Measurements from ENCODE around the gene SPEN. TPM values are rescaled to one million over a fixed set of nuclear protein-coding genes. Genes with fewer than 3 reads are reported as not detected.
"Not testable (repeated sequence)": the region's sequence is repeated elsewhere in the genome, so short reads cannot be mapped to it uniquely, and the experiment has no call there.

The SPEN gene
- total RNA-seq, 1 donor from 2014 or later, result 39.4 TPM

DNA sequence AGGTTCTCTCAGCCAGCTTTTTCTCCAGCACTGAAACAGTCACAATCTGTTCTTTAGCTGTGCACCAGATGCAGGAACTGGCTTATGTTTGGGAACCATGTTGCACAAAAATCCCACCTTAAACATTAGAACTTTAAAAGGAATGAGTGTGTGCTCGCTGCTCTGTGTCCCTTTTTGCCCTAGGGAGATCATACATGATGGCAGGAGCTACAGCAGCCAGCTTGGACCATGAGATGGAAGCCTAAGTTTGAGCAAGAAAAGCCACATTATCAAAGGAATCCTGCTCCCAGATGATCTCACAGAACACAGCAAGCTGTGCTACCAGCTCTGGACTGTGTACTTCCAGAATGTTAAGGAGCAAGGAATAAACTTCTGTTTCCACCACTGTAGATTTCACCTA is 124.9 kb downstream of the SPEN start:
- TF ChIP-seq, protein P1, sequence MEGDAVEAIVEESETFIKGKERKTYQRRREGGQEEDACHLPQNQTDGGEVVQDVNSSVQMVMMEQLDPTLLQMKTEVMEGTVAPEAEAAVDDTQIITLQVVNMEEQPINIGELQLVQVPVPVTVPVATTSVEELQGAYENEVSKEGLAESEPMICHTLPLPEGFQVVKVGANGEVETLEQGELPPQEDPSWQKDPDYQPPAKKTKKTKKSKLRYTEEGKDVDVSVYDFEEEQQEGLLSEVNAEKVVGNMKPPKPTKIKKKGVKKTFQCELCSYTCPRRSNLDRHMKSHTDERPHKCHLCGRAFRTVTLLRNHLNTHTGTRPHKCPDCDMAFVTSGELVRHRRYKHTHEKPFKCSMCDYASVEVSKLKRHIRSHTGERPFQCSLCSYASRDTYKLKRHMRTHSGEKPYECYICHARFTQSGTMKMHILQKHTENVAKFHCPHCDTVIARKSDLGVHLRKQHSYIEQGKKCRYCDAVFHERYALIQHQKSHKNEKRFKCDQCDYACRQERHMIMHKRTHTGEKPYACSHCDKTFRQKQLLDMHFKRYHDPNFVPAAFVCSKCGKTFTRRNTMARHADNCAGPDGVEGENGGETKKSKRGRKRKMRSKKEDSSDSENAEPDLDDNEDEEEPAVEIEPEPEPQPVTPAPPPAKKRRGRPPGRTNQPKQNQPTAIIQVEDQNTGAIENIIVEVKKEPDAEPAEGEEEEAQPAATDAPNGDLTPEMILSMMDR (IDR thresholded peaks at IDR 0.05), result no peak
- peaks cover 13% of the 10 kb centered on the region for H3K36me3 Mint-ChIP-seq (ENCODE audit: low read depth)
- no peak overlapping the region for H3K4me3 Mint-ChIP-seq (ENCODE audit: unreplicated experiment)
- peaks cover 27% of the 10 kb centered on the region for H3K4me1 Mint-ChIP-seq (ENCODE audit: low read depth)
- no peak for DNase-seq (ENCODE audit: low spot score)
- H3K9me3 Mint-ChIP-seq (ENCODE audit: low read depth), result no peaks in the 10 kb centered on the region
- H3K27ac Mint-ChIP-seq (ENCODE audit: unreplicated experiment), result no peak overlapping the region
- H3K27me3 Mint-ChIP-seq (ENCODE audit: low read depth), result no peaks in the 10 kb centered on the region

DNA sequence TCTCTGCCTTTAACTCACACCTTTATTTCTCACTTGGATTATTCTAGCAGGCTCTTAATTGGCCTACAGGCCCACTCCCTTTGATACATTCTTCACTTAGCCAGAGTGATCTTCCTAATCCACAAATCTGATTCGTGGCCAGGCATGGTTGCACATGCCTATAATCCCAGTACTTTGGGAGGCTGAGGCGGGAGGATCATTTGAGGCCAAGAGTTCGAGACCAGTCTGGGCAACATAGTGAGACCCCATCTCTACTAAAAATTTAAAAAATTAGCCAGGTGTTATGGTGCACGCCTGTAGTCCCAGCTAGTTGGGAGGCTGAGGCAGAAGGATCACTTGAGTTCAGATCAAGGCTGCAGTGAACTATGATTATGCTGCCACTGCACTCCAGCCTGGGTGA is 126.3 kb downstream of the SPEN start:
- H3K9me3 Mint-ChIP-seq (ENCODE audit: low read depth), result no peaks in the 10 kb centered on the region
- H3K4me3 Mint-ChIP-seq (ENCODE audit: unreplicated experiment), result no peak overlapping the region
- no peak for DNase-seq (ENCODE audit: low spot score)
- TF ChIP-seq, protein P1 (IDR thresholded peaks at IDR 0.05), result no peak
- no peak overlapping the region for H3K27ac Mint-ChIP-seq (ENCODE audit: unreplicated experiment)
- H3K27me3 Mint-ChIP-seq (ENCODE audit: low read depth), result no peaks in the 10 kb centered on the region
- peaks cover 9% of the 10 kb centered on the region for H3K36me3 Mint-ChIP-seq (ENCODE audit: low read depth)
- peaks cover 25% of the 10 kb centered on the region for H3K4me1 Mint-ChIP-seq (ENCODE audit: low read depth)

DNA sequence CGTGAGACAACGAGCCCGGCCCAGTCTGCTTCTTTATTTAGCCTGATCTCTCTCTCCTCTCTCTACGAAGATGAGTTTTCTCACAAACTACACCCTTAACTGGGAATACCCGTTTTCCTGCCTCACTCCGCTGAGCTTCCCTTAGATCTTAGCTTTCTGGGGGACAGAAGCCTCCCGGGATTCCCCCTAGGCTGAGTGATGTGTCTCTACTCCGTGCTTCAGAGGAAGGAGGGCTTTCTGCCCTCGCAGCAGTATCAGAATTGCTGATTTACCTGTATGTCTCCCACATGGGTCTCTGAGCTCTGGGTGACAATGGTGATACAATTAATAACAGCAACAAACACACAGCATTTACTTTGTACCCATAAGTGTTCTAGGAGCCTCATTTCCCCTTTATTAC is 127.3 kb downstream of the SPEN start:
- Mint-ChIP-seq H3K4me3 (ENCODE audit: unreplicated experiment) (peak overlapping the region; percentile 75), H3K4me1 (ENCODE audit: low read depth) (peaks cover 25% of the 10 kb centered on the region), H3K36me3 (ENCODE audit: low read depth) (peaks cover 9% of the 10 kb centered on the region), H3K9me3 (ENCODE audit: low read depth) (no peaks in the 10 kb centered on the region), H3K27me3 (ENCODE audit: low read depth) (no peaks in the 10 kb centered on the region), H3K27ac (ENCODE audit: unreplicated experiment) (peak overlapping the region; percentile 66)
- no peak for DNase-seq (ENCODE audit: low spot score)
- TF ChIP-seq, protein P1 (IDR thresholded peaks at IDR 0.05), result no peak

DNA sequence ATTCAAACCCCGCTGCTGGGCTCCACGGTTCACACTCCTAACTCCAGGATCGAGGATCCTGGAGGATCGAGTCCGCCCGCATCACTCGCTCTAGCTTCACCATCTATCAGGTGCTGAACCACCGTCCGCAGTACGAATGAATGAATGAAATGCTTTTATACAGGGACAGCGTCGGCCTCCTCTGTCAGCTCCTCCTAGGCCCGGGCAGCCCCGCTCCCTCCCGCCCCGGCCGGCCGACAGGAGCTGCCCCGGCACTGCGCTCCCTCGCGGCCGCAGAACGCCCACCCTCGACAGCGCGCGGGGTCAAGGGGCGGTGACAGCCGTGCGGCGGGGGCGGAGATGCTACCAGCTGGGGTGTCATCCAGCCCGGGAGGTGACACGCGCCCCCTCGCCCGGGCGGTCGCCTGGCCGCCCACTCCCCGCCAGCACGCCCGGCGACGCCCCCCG is 127.9 kb downstream of the SPEN start:
- Mint-ChIP-seq H3K9me3 (ENCODE audit: low read depth) (no peaks in the 10 kb centered on the region), H3K4me3 (ENCODE audit: unreplicated experiment) (peak overlapping the region; percentile 75), H3K27me3 (ENCODE audit: low read depth) (no peaks in the 10 kb centered on the region), H3K4me1 (ENCODE audit: low read depth) (peaks cover 25% of the 10 kb centered on the region), H3K36me3 (ENCODE audit: low read depth) (peaks cover 8% of the 10 kb centered on the region), H3K27ac (ENCODE audit: unreplicated experiment) (peak overlapping the region; percentile 66)
- TF ChIP-seq, protein P1 (IDR thresholded peaks at IDR 0.05), result peak; percentile 62
- no peak for DNase-seq (ENCODE audit: low spot score)

DNA sequence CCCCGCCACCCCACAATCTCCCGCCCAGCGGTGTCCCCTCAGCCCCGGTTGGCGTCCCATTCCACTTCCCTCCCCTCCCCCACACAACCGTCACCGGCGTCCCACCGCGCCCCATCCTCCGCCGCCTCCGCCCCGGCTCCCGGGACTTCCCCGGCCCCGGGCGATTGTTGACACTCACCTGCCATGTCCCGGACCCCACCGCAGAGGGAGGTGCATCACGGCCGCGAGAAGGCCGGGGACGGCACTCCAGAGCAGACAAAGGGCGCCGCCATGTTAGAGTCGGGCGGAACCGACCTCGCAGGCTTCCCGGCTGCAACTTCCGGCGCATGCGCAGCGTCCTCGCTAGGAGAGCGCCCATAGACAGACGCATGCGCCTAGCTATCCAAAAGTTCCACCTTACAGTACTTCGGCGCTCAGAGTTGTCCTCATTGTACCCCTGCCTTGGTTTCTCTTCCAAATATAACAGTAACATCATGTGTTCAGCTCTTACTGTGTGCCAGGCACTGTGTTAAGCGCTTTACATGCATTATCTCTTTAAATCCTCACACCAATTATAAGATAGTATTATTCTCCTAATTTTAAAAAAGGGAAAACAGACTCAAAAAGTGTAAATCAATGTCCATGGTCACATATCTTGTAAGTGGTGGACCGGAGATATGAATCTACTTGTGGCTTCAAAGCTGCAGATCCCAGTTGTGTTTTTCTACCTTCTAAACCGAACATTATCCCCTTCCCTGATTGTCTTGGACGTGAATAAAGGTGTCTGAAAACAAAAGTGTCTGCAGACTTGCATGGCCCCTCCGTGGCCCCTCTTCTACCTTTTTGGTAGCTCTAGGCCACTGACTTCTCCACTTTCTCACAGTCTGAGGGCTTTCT is 128.5 kb downstream of the SPEN start, which contains the start of gene ZBTB17:
TSS of gene ZBTB17 (minus strand) at position 297 of the 876 bp plus-strand sequence. CDS start 27,606 bp downstream, outside the sequence.
- DNase-seq (ENCODE audit: low spot score), result peak; percentile 98
- H3K27me3 Mint-ChIP-seq (ENCODE audit: low read depth), result no peaks in the 10 kb centered on the region
- H3K4me3 Mint-ChIP-seq (ENCODE audit: unreplicated experiment), result peak within 1 kb of the TSS; percentile 82
- H3K36me3 Mint-ChIP-seq (ENCODE audit: low read depth), result peaks cover 8% of the 10 kb centered on the region
- no peaks in the 10 kb centered on the region for H3K9me3 Mint-ChIP-seq (ENCODE audit: low read depth)
- TF ChIP-seq, protein P1 (IDR thresholded peaks at IDR 0.05), result peak; percentile 31
- peaks cover 25% of the 10 kb centered on the region for H3K4me1 Mint-ChIP-seq (ENCODE audit: low read depth)
- peak within 1 kb of the TSS; percentile 83 for H3K27ac Mint-ChIP-seq (ENCODE audit: unreplicated experiment)

DNA sequence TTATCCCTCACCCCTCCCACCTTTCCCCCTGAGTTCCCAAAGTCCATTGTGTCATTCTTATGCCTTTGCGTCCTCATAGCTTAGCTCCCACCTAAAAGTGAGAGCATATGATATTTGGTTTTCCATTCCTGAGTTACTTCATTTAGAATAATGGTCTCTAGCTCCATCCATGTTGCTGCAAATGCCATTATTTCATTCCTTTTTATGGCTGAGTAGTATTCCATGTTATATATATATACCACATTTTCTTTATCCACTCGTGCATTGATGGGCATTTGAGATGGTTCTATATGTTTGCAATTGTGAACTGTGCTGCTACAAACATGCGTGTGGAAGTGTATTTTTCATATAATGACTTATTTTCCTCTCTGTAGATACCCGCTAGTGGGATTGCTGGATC is 130.4 kb downstream of the SPEN start:
- H3K4me3 Mint-ChIP-seq (ENCODE audit: unreplicated experiment); DNase-seq (ENCODE audit: low spot score); H3K9me3 Mint-ChIP-seq (ENCODE audit: low read depth): not testable (repeated sequence)

More for the DNA sequence above, 130.4 kb downstream of the SPEN start:
- not testable (repeated sequence) for H3K27me3 Mint-ChIP-seq (ENCODE audit: low read depth); H3K27ac Mint-ChIP-seq (ENCODE audit: unreplicated experiment); H3K36me3 Mint-ChIP-seq (ENCODE audit: low read depth)
- peaks cover 25% of the 10 kb centered on the region for H3K4me1 Mint-ChIP-seq (ENCODE audit: low read depth)

Data from chondrocyte (in vitro differentiated cells).